ENCODE measurements around the gene TCL1A. TPM values are rescaled to one million over a fixed set of nuclear protein-coding genes. Genes with fewer than 3 reads are reported as not detected.

TCL1A gene
- total RNA-seq, 1 donor from 2014 or later: not detected

DNA sequence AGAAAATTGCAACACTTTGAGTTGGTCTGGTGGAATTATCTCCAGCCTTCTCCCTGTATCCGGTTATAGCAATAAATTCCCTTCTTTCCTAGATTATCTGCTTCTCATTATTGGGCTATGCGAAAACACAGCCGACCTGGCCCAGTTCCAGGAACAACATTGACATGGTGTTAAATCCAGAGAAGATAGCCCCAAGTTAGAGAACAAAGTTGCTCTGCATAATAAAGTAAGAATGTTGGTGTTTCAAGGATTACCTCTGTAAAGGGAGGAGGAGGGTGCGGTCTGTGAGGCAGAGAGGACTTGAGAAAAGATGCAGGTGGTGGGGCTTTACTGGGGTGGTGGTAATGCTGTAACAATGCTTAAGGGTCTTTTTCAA, 12.1 kb downstream of the TCL1A start:
- H3K27me3 Mint-ChIP-seq (ENCODE audit: unreplicated experiment): peaks cover 3% of the 10 kb centered on the region
- no peak overlapping the region for H3K27ac Mint-ChIP-seq (ENCODE audit: unreplicated experiment)
- no peak for DNase-seq
- TF ChIP-seq, protein P1, sequence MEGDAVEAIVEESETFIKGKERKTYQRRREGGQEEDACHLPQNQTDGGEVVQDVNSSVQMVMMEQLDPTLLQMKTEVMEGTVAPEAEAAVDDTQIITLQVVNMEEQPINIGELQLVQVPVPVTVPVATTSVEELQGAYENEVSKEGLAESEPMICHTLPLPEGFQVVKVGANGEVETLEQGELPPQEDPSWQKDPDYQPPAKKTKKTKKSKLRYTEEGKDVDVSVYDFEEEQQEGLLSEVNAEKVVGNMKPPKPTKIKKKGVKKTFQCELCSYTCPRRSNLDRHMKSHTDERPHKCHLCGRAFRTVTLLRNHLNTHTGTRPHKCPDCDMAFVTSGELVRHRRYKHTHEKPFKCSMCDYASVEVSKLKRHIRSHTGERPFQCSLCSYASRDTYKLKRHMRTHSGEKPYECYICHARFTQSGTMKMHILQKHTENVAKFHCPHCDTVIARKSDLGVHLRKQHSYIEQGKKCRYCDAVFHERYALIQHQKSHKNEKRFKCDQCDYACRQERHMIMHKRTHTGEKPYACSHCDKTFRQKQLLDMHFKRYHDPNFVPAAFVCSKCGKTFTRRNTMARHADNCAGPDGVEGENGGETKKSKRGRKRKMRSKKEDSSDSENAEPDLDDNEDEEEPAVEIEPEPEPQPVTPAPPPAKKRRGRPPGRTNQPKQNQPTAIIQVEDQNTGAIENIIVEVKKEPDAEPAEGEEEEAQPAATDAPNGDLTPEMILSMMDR (IDR thresholded peaks at IDR 0.05; ENCODE audit: partially characterized antibody, unreplicated experiment): no peak
- no peaks in the 10 kb centered on the region for H3K4me1 Mint-ChIP-seq (ENCODE audit: low read depth, unreplicated experiment)
- H3K4me3 Mint-ChIP-seq (ENCODE audit: unreplicated experiment): no peak overlapping the region
- no peaks in the 10 kb centered on the region for H3K36me3 Mint-ChIP-seq (ENCODE audit: unreplicated experiment)
- H3K9me3 Mint-ChIP-seq (ENCODE audit: unreplicated experiment): no peaks in the 10 kb centered on the region

DNA sequence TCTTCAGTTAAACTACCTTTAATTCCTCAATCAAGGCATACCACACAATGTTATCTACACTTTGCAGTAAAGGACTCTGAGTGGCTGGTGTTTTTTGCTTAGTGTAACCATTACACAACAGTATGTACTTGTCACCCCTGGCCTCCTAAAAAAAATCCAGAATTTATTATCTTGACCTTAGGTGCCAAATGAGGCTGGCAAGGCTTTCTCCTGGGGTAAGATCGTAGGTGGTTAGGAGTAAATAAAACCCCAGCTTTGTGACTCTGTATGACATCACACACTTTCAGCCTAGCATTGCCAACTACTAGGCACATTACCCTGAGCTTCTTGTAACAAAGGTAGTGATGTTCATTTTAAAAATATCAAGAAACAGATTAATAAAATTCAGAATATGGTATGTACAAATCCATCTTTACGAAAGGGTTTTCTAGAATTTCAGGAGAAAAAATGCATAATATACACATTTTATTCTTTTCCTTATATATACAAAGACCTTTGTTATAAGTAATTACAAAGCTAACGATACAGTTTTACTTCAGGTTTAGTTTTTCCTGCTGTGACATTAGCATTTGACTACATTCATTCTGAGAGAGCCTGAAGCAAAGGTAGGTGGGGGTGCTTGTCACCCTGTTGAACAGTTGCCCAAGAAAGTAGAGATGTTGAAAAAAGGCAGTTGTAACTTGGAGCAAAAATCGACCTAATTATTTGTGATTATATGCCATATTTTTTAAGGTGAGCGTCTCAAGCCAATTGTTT, 13.5 kb downstream of the TCL1A start:
- no peaks in the 10 kb centered on the region for H3K4me1 Mint-ChIP-seq (ENCODE audit: low read depth, unreplicated experiment)
- H3K27ac Mint-ChIP-seq (ENCODE audit: unreplicated experiment): no peak overlapping the region
- DNase-seq: no peak
- peaks cover 3% of the 10 kb centered on the region for H3K27me3 Mint-ChIP-seq (ENCODE audit: unreplicated experiment)
- no peak overlapping the region for H3K4me3 Mint-ChIP-seq (ENCODE audit: unreplicated experiment)
- TF ChIP-seq, protein P1 (IDR thresholded peaks at IDR 0.05; ENCODE audit: partially characterized antibody, unreplicated experiment): no peak
- H3K36me3 Mint-ChIP-seq (ENCODE audit: unreplicated experiment): no peaks in the 10 kb centered on the region
- H3K9me3 Mint-ChIP-seq (ENCODE audit: unreplicated experiment): no peaks in the 10 kb centered on the region

DNA sequence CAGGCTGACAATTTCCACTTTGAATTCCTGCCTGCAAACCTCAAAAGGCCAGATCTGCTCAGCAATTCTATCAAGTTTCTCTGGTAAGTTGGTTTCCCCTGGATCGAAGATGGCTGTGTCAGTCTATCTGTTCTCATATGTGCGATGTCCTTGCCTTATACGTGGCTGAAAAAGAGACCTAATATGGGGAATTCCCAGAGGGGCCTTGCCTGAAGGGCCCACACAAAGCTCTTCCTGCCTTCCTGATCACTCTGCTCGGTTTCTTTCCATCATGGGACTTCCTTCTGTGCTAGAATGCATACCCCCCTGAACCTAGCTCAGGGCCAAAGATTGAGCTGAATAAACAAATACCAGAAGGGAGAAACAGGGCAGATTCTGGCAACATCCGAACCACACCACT, 14.5 kb downstream of the TCL1A start:
- TF ChIP-seq, protein P1 (IDR thresholded peaks at IDR 0.05; ENCODE audit: partially characterized antibody, unreplicated experiment): no peak
- Mint-ChIP-seq H3K36me3 (ENCODE audit: unreplicated experiment) (no peaks in the 10 kb centered on the region), H3K9me3 (ENCODE audit: unreplicated experiment) (no peaks in the 10 kb centered on the region), H3K27ac (ENCODE audit: unreplicated experiment) (no peak overlapping the region), H3K4me1 (ENCODE audit: low read depth, unreplicated experiment) (no peaks in the 10 kb centered on the region), H3K27me3 (ENCODE audit: unreplicated experiment) (peaks cover 1% of the 10 kb centered on the region), H3K4me3 (ENCODE audit: unreplicated experiment) (no peak overlapping the region)
- no peak for DNase-seq

DNA sequence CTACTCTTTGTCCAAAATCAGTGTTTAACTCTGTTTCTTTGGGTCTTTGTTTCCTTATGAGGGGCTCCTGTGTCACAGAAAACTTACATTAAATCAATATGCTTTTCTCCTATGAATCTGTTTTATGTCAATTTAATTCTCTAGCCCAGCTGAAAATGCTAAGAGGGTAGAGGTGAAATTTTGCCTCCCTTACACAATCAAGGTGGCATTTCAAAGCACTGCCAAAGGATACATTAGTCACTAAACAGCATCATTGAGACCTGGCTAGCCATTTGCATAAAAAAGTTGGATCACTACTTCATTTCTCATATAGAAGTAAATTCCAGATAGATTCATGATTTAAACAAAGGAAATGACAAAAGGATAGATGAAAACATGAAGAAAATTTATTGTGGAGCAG, 15.6 kb downstream of the TCL1A start:
- TF ChIP-seq, protein P1 (IDR thresholded peaks at IDR 0.05; ENCODE audit: partially characterized antibody, unreplicated experiment): no peak
- Mint-ChIP-seq H3K27ac (ENCODE audit: unreplicated experiment) (no peak overlapping the region), H3K4me3 (ENCODE audit: unreplicated experiment) (no peak overlapping the region), H3K36me3 (ENCODE audit: unreplicated experiment) (no peaks in the 10 kb centered on the region), H3K4me1 (ENCODE audit: low read depth, unreplicated experiment) (no peaks in the 10 kb centered on the region), H3K9me3 (ENCODE audit: unreplicated experiment) (peaks cover 2% of the 10 kb centered on the region), H3K27me3 (ENCODE audit: unreplicated experiment) (peaks cover 1% of the 10 kb centered on the region)
- DNase-seq: no peak

DNA sequence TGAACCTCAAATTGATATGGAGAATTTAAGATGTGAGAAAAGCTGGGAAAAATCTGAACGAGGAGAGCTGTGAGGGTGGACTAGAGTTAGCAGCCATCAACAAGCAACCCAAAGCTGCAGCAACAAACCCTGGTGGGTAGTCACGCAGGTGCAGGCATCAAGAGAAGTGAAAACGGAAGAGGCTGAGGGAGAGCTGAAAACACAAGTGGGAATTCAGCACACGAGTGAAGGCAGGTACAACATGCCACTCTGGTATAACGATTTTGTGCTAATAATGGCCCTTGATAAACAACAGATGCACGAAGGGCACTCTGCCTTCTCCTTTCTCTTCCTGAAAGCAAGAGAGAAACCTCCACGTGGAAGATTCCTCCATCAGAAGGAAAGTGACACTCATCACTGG, 16.2 kb downstream of the TCL1A start:
- peaks cover 2% of the 10 kb centered on the region for H3K27me3 Mint-ChIP-seq (ENCODE audit: unreplicated experiment)
- H3K9me3 Mint-ChIP-seq (ENCODE audit: unreplicated experiment): peaks cover 2% of the 10 kb centered on the region
- H3K27ac Mint-ChIP-seq (ENCODE audit: unreplicated experiment): no peak overlapping the region
- H3K4me1 Mint-ChIP-seq (ENCODE audit: low read depth, unreplicated experiment): no peaks in the 10 kb centered on the region
- TF ChIP-seq, protein P1 (IDR thresholded peaks at IDR 0.05; ENCODE audit: partially characterized antibody, unreplicated experiment): no peak
- H3K36me3 Mint-ChIP-seq (ENCODE audit: unreplicated experiment): no peaks in the 10 kb centered on the region
- DNase-seq: no peak
- no peak overlapping the region for H3K4me3 Mint-ChIP-seq (ENCODE audit: unreplicated experiment)

Data from glutamatergic neuron (in vitro differentiated cells).